Measurements from ENCODE around the gene KCNG1. TPM values are rescaled to one million over a fixed set of nuclear protein-coding genes. Genes with fewer than 3 reads are reported as not detected.

Gene KCNG1
- total and polyA plus RNA-seq, 2 experiments from 2014 or later, result 60.1 to 72.0 TPM

GRCh38 chr20:50969912-50970311, 53.0 kb downstream of the KCNG1 start:
- Histone ChIP-seq H3K27me3 (no peaks in the 10 kb centered on the region), H3K36me3 (no peaks in the 10 kb centered on the region), H3K27ac (no peak overlapping the region), H3K4me1 (ENCODE audit: low read depth) (no peaks in the 10 kb centered on the region), H3K9me3 (ENCODE audit: low read depth) (no peaks in the 10 kb centered on the region), H3K4me3 (no peak overlapping the region)
- TF ChIP-seq CTCF (IDR thresholded peaks at IDR 0.05; ENCODE audit: low read depth, low read length), result no peak
- DNase-seq (ENCODE audit: low read depth in 1 of 2, low spot score in 1 of 2), result no peak

DNA sequence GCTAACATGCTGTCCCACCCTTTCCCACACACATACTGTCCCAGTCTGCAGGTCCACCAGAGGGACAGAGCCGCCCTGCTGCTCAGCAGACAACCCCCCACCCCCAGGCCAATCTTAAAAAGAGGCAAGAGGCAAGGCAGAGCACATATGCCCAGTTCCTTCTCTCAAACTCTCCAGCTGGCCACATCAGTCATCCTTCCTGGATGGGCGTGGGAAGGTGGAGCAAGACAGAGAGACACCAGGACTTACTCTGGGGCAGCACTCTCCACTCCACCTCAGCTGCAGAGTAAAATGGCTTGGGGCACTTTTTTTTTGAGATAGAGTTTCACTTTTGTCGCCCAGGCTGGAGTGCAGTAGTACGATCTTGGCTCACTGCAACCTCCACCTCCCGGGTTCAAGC, 53.5 kb downstream of the KCNG1 start:
- Histone ChIP-seq H3K4me3 (no peak overlapping the region), H3K27me3 (no peaks in the 10 kb centered on the region), H3K36me3 (no peaks in the 10 kb centered on the region), H3K27ac (no peak overlapping the region), H3K9me3 (ENCODE audit: low read depth) (no peaks in the 10 kb centered on the region), H3K4me1 (ENCODE audit: low read depth) (no peaks in the 10 kb centered on the region)
- no peak for TF ChIP-seq CTCF (IDR thresholded peaks at IDR 0.05; ENCODE audit: low read depth, low read length)
- DNase-seq (ENCODE audit: low read depth in 1 of 2, low spot score in 1 of 2), result no peak

- Histone ChIP-seq H3K4me3 (no peak overlapping the region), H3K27me3 (no peaks in the 10 kb centered on the region), H3K36me3 (no peaks in the 10 kb centered on the region), H3K4me1 (ENCODE audit: low read depth) (no peaks in the 10 kb centered on the region), H3K27ac (no peak overlapping the region), H3K9me3 (ENCODE audit: low read depth) (no peaks in the 10 kb centered on the region)
- TF ChIP-seq CTCF (IDR thresholded peaks at IDR 0.05; ENCODE audit: low read depth, low read length), result no peak
- DNase-seq (ENCODE audit: low read depth in 1 of 2, low spot score in 1 of 2), result no peak
These were observed 54.6 kb downstream of the KCNG1 start for GRCh38 chr20:50968289-50968688.

- no peaks in the 10 kb centered on the region for H3K4me1 ChIP-seq (ENCODE audit: low read depth)
- DNase-seq (ENCODE audit: low read depth in 1 of 2, low spot score in 1 of 2), result no peak
- no peaks in the 10 kb centered on the region for H3K9me3 ChIP-seq (ENCODE audit: low read depth)
- H3K27ac ChIP-seq, result no peak overlapping the region
- no peaks in the 10 kb centered on the region for H3K36me3 ChIP-seq
- H3K27me3 ChIP-seq, result no peaks in the 10 kb centered on the region
- TF ChIP-seq CTCF (IDR thresholded peaks at IDR 0.05; ENCODE audit: low read depth, low read length), result no peak
- H3K4me3 ChIP-seq, result no peak overlapping the region
These were observed 55.3 kb downstream of the KCNG1 start for GRCh38 chr20:50967586-50967985.

- peaks cover 24% of the 10 kb centered on the region for H3K4me1 ChIP-seq (ENCODE audit: low read depth)
- no peak for DNase-seq (ENCODE audit: low read depth in 1 of 2, low spot score in 1 of 2)
These were observed 63.3 kb downstream of the KCNG1 start for GRCh38 chr20:50959543-50960126.

More at GRCh38 chr20:50959543-50960126, 63.3 kb downstream of the KCNG1 start:
- Histone ChIP-seq H3K9me3 (ENCODE audit: low read depth) (no peaks in the 10 kb centered on the region), H3K36me3 (peaks cover 17% of the 10 kb centered on the region), H3K27ac (peak overlapping the region; percentile 94), H3K27me3 (no peaks in the 10 kb centered on the region), H3K4me3 (peak overlapping the region; percentile 93)
- TF ChIP-seq CTCF (IDR thresholded peaks at IDR 0.05; ENCODE audit: low read depth, low read length), result no peak

All from cardiac muscle cell (in vitro differentiated cells and primary cell).